Adrenal gland (tissue), 5 donors: ENCODE measurements around the gene APCDD1L.

Experiments
- CTCF ChIP-seq, 6 experiments: fragments of 450-650 bp in 4 of 6; fragments of 200-600 bp in 2 of 6; sonication (generic) in 1 of 6; IDR thresholded peaks; 1 replicate in 5 of 6; 2 replicates in 1 of 6; pipeline versions ENCODE4 v1.5.1 to v1.8.0; 2016 to 2021; ENCODE audit warnings: antibody characterized with exemption in 6 of 6, mild to moderate bottlenecking in 2 of 6, moderate library complexity in 1 of 6
- POLR2A ChIP-seq, 2 donors: fragments of 450-650 bp; IDR thresholded peaks; one replicate each; pipeline ENCODE4 v1.6.1; 2017; ENCODE audit warnings: antibody characterized with exemption in 2 of 2, mild to moderate bottlenecking in 2 of 2, moderate library complexity in 1 of 2
- donor health status: DM: no; HTN: no; CAD: no.

GRCh38 chr20:58485393-58485792, 29.8 kb downstream of the APCDD1L start:
- TF ChIP-seq POLR2A (IDR thresholded peaks at IDR 0.05) = no peak
- no peak for TF ChIP-seq CTCF (IDR thresholded peaks at IDR 0.05)
